A673 (cell line): ENCODE results near the gene CLSTN2. TPM values are rescaled to one million over a fixed set of nuclear protein-coding genes. Genes with fewer than 3 reads are reported as not detected.

ENCODE experiments used
- BruUV-seq: library from RNA; stranded (reverse); fragments of 400-500 nt; replicated peaks from 2 replicates; lab custom pipeline; 2021; lab: Mats Ljungman, UMichigan
- CTCF ChIA-PET: fragments of 300-600 bp; sonication (Branson Sonifier 250); formaldehyde crosslinking; loops from one replicate; lab custom pipeline; 2022; ENCODE audit warnings: antibody characterized with exemption; lab: Charles Lee
- POLR2A ChIA-PET: fragments of 300-600 bp; sonication (Branson Sonifier 250); formaldehyde crosslinking; loops from one replicate; lab custom pipeline; 2022; ENCODE audit warnings: antibody characterized with exemption; ENCODE audit not compliant: low non-redundant PET; lab: Charles Lee
- DNase-seq: peaks from one replicate; pipeline ENCODE4 v3.0.0-alpha.2; 2015; ENCODE audit warnings: low spot score
- H3K27ac ChIP-seq: fragments of 200-600 bp; sonication (generic); 2 replicates; pipeline ENCODE4 v1.5.1; 2016; ENCODE audit warnings: mixed run types, low read depth, mild to moderate bottlenecking, mixed read lengths, antibody characterized with exemption, low read length; ENCODE audit not compliant: poor library complexity, severe bottlenecking
- H3K27me3 ChIP-seq: fragments of 200-600 bp; sonication (generic); replicated peaks from 2 replicates; pipeline ENCODE4 v1.6.1; 2017; ENCODE audit warnings: mixed run types, low read depth, mild to moderate bottlenecking, mixed read lengths, antibody characterized with exemption, low read length; ENCODE audit not compliant: insufficient read depth, poor library complexity
- H3K36me3 ChIP-seq: fragments of 200-600 bp; sonication (generic); 2 replicates; pipeline ENCODE4 v1.6.1; 2016; ENCODE audit warnings: mixed run types, mild to moderate bottlenecking, mixed read lengths, antibody characterized with exemption, low read length; ENCODE audit not compliant: insufficient read depth, poor library complexity, severe bottlenecking
- H3K4me1 ChIP-seq: fragments of 200-600 bp; sonication (generic); 2 replicates; pipeline ENCODE4 v1.6.1; 2017; ENCODE audit warnings: mixed run types, mild to moderate bottlenecking, mixed read lengths, antibody characterized with exemption, low read length; ENCODE audit not compliant: insufficient read depth, poor library complexity, severe bottlenecking
- H3K4me3 ChIP-seq: fragments of 200-600 bp; sonication (generic); 2 replicates; pipeline ENCODE4 v1.5.1; 2016; ENCODE audit warnings: low read depth, mixed run types, mild to moderate bottlenecking, mixed read lengths, low read length; ENCODE audit not compliant: poor library complexity, severe bottlenecking
- H3K9me3 ChIP-seq: fragments of 200-600 bp; sonication (generic); 2 replicates; pipeline ENCODE4 v1.6.1; 2016; ENCODE audit warnings: mixed run types, low read depth, mild to moderate bottlenecking, mixed read lengths, antibody characterized with exemption, low read length; ENCODE audit not compliant: poor library complexity, severe bottlenecking
- EZH2 ChIP-seq: fragments of 200-600 bp; sonication (generic); IDR thresholded peaks from 2 replicates; pipeline ENCODE4 v1.6.1; 2017; ENCODE audit warnings: borderline replicate concordance, low read depth, mild to moderate bottlenecking, mixed read lengths, antibody characterized with exemption, low read length; ENCODE audit not compliant: poor library complexity, severe bottlenecking
- intact Hi-C: fragments of 100-400 bp; cut with micrococcal nuclease; formaldehyde crosslinking; loops from one replicate; pipeline ENCODE4 v1.10.0; 2022; ENCODE audit not compliant: unreplicated experiment
- total RNA-seq: library from RNA; stranded (reverse); gene quantifications from 2 replicates; pipeline ENCODE4 v1.2.3, GENCODE V29; 2021
- TF ChIP-seq, protein P1 (sequence below): fragments of 300-800, 200-600 bp; sonication (generic); conservative IDR thresholded peaks from 2 replicates; pipeline ENCODE4 v1.5.1; 2017; ENCODE audit warnings: low read depth, mild to moderate bottlenecking, antibody characterized with exemption, low read length, moderate library complexity, mixed read lengths

CLSTN2 gene
- total RNA-seq, 1 experiment from 2014 or later: 50.7 TPM

DNA sequence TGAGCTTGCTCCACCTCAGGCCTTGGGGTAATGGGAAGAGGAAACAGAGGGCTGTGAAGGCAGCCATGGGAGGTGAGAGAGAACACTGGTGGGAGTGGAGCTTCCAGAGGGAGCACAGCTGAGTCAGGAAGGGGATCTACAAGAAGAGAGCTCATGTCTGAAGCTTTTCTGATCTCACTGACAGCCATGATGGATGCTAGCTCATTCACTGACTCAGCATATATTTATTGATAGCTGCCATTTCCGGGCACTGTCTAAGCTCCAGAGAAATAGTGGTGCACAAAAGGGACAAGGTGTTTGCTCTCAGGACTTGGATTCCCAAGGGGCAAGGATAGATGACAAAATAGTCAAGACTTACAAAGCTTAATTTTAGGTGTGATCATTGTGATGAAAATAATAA lies 218.8 kb downstream of the CLSTN2 start:
- DNase-seq: no peak
- ChIA-PET POLR2A (no interaction called here), CTCF (no interaction called here)
- Histone ChIP-seq H3K27me3 (no peaks in the 10 kb centered on the region), H3K36me3 (no peaks in the 10 kb centered on the region), H3K4me1 (no peaks in the 10 kb centered on the region), H3K9me3 (no peaks in the 10 kb centered on the region), H3K27ac (no peak overlapping the region), H3K4me3 (no peak overlapping the region)
- TF ChIP-seq, protein P1, sequence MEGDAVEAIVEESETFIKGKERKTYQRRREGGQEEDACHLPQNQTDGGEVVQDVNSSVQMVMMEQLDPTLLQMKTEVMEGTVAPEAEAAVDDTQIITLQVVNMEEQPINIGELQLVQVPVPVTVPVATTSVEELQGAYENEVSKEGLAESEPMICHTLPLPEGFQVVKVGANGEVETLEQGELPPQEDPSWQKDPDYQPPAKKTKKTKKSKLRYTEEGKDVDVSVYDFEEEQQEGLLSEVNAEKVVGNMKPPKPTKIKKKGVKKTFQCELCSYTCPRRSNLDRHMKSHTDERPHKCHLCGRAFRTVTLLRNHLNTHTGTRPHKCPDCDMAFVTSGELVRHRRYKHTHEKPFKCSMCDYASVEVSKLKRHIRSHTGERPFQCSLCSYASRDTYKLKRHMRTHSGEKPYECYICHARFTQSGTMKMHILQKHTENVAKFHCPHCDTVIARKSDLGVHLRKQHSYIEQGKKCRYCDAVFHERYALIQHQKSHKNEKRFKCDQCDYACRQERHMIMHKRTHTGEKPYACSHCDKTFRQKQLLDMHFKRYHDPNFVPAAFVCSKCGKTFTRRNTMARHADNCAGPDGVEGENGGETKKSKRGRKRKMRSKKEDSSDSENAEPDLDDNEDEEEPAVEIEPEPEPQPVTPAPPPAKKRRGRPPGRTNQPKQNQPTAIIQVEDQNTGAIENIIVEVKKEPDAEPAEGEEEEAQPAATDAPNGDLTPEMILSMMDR: no peak
- TF ChIP-seq EZH2: no peak
- intact Hi-C loops: no loop called here
- BruUV-seq: no TSS peak

DNA sequence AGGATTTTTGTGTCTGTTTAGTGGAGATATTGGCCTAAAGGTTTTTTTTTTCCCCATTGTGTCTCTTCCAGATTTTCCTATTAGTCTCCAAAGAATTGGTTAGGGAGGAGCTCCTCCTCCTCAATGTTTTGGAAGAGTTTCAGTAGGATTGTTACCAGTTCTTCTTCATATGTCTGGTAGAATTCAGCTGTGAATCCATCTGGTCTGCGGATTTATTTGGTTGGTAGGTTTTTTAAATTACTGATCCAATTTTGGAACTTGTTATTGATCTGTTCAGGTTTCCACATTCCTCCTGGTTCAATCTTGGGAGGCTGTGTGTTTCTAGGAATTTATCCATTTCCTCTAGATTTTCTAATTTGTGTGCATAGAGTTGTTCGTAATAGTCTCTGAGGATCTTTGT lies 222.2 kb downstream of the CLSTN2 start:
- Histone ChIP-seq H3K27ac (no peak overlapping the region), H3K4me3 (no peak overlapping the region), H3K27me3 (no peaks in the 10 kb centered on the region), H3K36me3 (no peaks in the 10 kb centered on the region), H3K4me1 (no peaks in the 10 kb centered on the region), H3K9me3 (no peaks in the 10 kb centered on the region)
- no peak for TF ChIP-seq EZH2
- TF ChIP-seq, protein P1: no peak
- no TSS peak for BruUV-seq
- intact Hi-C loops: no loop called here
- POLR2A ChIA-PET: no interaction called here
- CTCF ChIA-PET: interaction anchor here (0.6 kb wide), 1 partner anchor 17 kb away, joined by 3 read pairs; no protein-coding TSS in a partner anchor
- no peak for DNase-seq

DNA sequence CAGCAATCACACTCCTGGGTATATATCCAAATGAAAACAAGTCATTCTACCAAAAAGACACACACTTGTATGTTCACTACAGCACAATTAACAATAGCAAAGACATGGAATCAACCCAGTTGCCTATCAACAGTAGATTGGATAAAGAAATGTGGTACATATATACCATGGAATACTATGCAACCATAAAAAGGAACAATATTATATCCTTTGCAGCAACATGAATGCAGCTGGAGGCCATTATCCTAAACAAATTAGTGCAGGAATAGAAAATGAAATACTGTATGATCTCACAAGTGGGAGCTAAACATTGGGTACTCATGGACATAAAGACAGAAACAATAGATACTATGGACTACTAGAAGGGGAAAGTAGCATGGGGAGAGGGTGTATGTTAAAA lies 224.7 kb downstream of the CLSTN2 start:
- POLR2A ChIA-PET: no interaction called here
- intact Hi-C loops: no loop called here

More for the DNA sequence above, 224.7 kb downstream of the CLSTN2 start:
- no peaks in the 10 kb centered on the region for H3K36me3 ChIP-seq
- no peak for TF ChIP-seq EZH2
- TF ChIP-seq, protein P1: no peak
- BruUV-seq: no TSS peak
- no peaks in the 10 kb centered on the region for H3K4me1 ChIP-seq
- DNase-seq: no peak
- H3K9me3 ChIP-seq: no peaks in the 10 kb centered on the region
- H3K27ac ChIP-seq: no peak overlapping the region
- no peak overlapping the region for H3K4me3 ChIP-seq
- no peaks in the 10 kb centered on the region for H3K27me3 ChIP-seq
- CTCF ChIA-PET: no interaction called here
